ENCODE results near the gene LCN10. TPM values are rescaled to one million over a fixed set of nuclear protein-coding genes. Genes with fewer than 3 reads are reported as not detected.

LCN10 gene
- total and polyA plus RNA-seq, 2 of the 13 experiments (the other 11 are each of a cell fraction or from before 2014, with no cell fraction given) = 0.53 to 0.61 TPM

DNA sequence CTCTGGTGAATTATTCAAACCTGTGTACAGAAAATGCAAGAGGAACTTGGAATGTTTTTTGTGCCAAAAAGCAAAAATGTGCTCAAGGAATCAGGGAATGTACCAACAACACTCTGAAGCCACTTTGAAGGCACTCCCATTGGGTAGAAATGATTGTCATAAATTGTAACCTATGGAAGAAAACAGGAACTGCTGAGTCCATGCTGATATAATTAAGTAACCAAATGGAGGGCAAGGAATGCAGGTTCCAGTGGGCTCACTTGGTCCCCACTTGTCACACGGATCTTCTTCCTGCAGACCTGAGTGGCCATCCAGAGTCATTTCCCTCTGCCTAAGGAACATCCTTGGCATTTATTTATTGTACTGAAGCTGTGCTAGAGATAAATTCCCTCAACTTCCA, 8.5 kb upstream of the LCN10 start (continued):
- no peak for TF ChIP-seq ZNF598 (CRISPR knock-in tag; IDR thresholded peaks at IDR 0.05; ENCODE audit: borderline replicate concordance)
- no peak for TF ChIP-seq ADNP (CRISPR knock-in tag; IDR thresholded peaks at IDR 0.05)

DNA sequence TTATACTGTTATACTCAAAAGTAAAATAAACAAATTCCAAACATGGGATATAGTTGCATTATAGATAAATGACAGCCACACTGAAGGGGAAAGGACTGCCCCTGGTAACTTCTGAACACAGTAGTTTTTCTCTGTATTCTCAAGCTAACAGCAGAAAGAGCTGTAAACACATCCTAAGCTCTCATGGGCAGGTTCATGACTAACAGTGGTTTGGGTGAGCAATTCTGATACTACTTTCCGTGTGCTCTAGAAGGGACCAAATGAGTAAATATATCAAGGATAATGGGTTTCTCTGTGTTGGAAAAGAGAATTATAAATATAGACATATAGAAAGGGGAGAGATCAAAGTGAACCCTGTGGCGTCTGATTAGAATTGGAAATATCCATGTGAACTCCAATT, 7.8 kb upstream of the LCN10 start:
- Histone ChIP-seq H3K27me3 (ENCODE audit: control insufficient read depth in 1 of 2, insufficient read depth in 2 of 2, low read length in 2 of 2) (peaks cover 18 to 60% of the 10 kb centered on the region in 2 experiments; a peak in 4 of 5 replicates), H3K27ac (ENCODE audit: extremely low read length, insufficient read depth, low read length) (no peak overlapping the region), H3K9ac (ENCODE audit: insufficient read depth, low read depth, low read length) (no peak overlapping the region), H3K36me3 (replicated peaks in 1 of 2; ENCODE audit: control insufficient read depth in 1 of 2, insufficient read depth in 2 of 2, low read length in 2 of 2) (no peaks in the 10 kb centered on the region), H2AFZ (ENCODE audit: low read length) (no peak overlapping the region), H3K79me2 (ENCODE audit: insufficient read depth, low read length) (no peaks in the 10 kb centered on the region), H3K4me2 (ENCODE audit: low read depth, low read length) (no peak overlapping the region), H3K4me1 (ENCODE audit: insufficient read depth, low read length) (peaks cover 12% of the 10 kb centered on the region; the same call in 1 of the 2 replicates), H4K20me1 (ENCODE audit: insufficient read depth, low read length) (no peaks in the 10 kb centered on the region), H3K9me3 (ENCODE audit: low read length) (peaks cover 15% of the 10 kb centered on the region), H3K4me3 (replicated peaks in 1 of 3; ENCODE audit: insufficient read depth in 1 of 3, low read depth in 2 of 3, low read length in 3 of 3) (no peak overlapping the region)
- intact Hi-C loops (cut with micrococcal nuclease; ENCODE audit: unreplicated experiment) = no loop called here
- ChIA-PET CTCF (ENCODE audit: low intra/inter-chr PET ratio, low total read pairs) (no interaction called here), POLR2A (interaction anchor here (0.9 kb wide), 1 partner anchor 22 kb away, joined by 3 read pairs; no protein-coding TSS in a partner anchor)
- TF ChIP-seq ZKSCAN5 (CRISPR knock-in tag; IDR thresholded peaks at IDR 0.05) (no peak), ZNF660 (CRISPR knock-in tag; IDR thresholded peaks at IDR 0.05; ENCODE audit: borderline replicate concordance, low read depth) (no peak), MBNL3 (CRISPR knock-in tag; conservative IDR thresholded peaks at IDR 0.05) (no peak), ZNF75D (CRISPR knock-in tag; IDR thresholded peaks at IDR 0.05; ENCODE audit: borderline replicate concordance) (no peak), SRF (IDR thresholded peaks at IDR 0.05; ENCODE audit: low read depth, low read length) (no peak), ZNF724P (CRISPR knock-in tag; IDR thresholded peaks at IDR 0.05; ENCODE audit: borderline replicate concordance) (no peak), RFX3 (CRISPR knock-in tag; IDR thresholded peaks at IDR 0.05) (no peak)
- in situ Hi-C loops (cut with HindIII; ENCODE audit: extremely low pct_ligation_motif_present, low pct_unique_long_range_greater_than_20kb) = no loop called here
- no peak for FAIRE-seq
- WGBS (ENCODE audit: low lambda C conversion rate) = 30% methylated on average over 2 of the region's 2 CpGs
- BruUV-seq (replicated peaks) = no TSS peak
- no peak for ATAC-seq
- no peak for DNase-seq (ENCODE audit: low spot score)
